GM20000 (cell line): ENCODE measurements around the gene SPSB3.

Experiments
- DNase-seq: peaks from one replicate; pipeline ENCODE4 v3.0.0; 2012; ENCODE audit warnings: low spot score
- TF ChIP-seq, protein P1 (sequence below): IDR thresholded peaks from 2 replicates; pipeline ENCODE4 v1.5.1; 2012; ENCODE audit warnings: mild to moderate bottlenecking, control low read depth; ENCODE audit errors: extremely low read depth, missing control alignments

The SPSB3 gene

GRCh38 chr16:1790261-1790610 lies 7.9 kb upstream of the SPSB3 start:
- no peak for DNase-seq
- TF ChIP-seq, protein P1, sequence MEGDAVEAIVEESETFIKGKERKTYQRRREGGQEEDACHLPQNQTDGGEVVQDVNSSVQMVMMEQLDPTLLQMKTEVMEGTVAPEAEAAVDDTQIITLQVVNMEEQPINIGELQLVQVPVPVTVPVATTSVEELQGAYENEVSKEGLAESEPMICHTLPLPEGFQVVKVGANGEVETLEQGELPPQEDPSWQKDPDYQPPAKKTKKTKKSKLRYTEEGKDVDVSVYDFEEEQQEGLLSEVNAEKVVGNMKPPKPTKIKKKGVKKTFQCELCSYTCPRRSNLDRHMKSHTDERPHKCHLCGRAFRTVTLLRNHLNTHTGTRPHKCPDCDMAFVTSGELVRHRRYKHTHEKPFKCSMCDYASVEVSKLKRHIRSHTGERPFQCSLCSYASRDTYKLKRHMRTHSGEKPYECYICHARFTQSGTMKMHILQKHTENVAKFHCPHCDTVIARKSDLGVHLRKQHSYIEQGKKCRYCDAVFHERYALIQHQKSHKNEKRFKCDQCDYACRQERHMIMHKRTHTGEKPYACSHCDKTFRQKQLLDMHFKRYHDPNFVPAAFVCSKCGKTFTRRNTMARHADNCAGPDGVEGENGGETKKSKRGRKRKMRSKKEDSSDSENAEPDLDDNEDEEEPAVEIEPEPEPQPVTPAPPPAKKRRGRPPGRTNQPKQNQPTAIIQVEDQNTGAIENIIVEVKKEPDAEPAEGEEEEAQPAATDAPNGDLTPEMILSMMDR: no peak

GRCh38 chr16:1789643-1790045 lies 7.3 kb upstream of the SPSB3 start:
- DNase-seq: no peak
- TF ChIP-seq, protein P1: no peak

DNA sequence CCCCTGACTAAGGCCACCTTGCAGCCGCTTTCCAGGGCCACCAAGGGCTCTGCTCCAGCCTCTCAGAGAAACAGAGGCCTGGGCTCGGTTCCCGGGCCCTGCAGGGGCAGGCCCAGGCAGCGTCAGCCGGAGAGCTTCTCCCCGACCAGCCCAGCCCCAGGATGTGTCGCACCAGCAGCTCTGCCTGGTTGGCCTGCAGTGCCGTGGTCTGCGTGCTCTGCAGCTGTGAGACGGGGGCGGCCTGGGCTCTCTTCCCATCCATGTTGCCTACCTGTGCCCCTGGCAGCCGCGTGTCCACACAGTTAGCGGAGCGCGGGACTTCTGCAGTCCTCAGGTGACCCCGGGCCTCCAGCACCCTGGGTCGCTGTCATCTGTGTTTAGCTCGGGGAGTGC lies 6.3 kb upstream of the SPSB3 start:
- TF ChIP-seq, protein P1: no peak
- DNase-seq: no peak

GRCh38 chr16:1788095-1788707 lies 5.8 kb upstream of the SPSB3 start:
- DNase-seq: no peak
- TF ChIP-seq, protein P1: no peak

GRCh38 chr16:1787322-1788094 lies 5.1 kb upstream of the SPSB3 start:
- DNase-seq: no peak
- TF ChIP-seq, protein P1: no peak

- TF ChIP-seq, protein P1: no peak
- DNase-seq: no peak
These were observed 4.6 kb upstream of the SPSB3 start for GRCh38 chr16:1787056-1787321.

DNA sequence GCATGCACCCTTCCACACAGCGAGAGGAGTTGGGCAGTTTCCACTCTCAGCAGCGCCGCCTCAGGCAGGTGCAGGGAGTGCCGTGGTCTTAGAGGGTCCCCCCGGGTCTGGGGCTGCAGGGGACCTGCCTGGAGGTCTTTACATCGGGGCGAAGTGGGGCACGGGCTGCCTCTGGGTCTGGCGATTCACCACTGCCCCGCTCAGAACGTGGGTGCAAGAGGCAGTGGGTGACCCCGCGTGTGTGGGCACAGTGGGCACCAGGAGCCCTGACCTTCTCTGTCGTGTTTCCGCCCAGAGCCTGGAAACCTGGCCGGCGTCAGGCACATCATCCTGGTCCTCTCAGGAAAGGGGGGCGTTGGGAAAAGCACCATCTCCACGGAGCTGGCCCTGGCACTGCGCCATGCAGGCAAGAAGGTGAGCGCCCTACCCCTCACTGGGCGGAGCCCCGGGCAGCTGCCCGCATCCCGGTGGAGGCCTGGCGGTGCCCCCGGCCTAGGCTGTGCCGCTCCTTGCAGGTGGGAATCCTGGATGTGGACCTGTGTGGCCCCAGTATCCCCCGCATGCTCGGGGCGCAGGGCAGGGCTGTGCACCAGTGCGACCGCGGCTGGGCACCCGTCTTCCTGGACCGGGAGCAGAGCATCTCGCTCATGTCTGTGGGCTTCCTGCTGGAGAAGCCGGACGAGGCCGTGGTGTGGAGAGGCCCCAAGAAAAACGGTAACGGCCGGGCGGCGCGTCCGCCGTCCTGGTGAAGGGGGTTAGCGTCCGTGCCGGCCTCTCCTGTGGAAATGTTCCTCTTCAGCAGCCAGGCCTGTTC lies 4.1 kb upstream of the SPSB3 start:
- DNase-seq: no peak
- TF ChIP-seq, protein P1: no peak
